ENCODE data around the gene RNFT2.

RNFT2 gene

GRCh38 chr12:116709768-116710167 is 28.3 kb upstream of the RNFT2 start:
- DNase-seq (ENCODE audit: extremely low read depth in 1 of 2, low read depth in 1 of 2) = no peak

GRCh38 chr12:116710370-116711150 is 27.6 kb upstream of the RNFT2 start:
- DNase-seq (ENCODE audit: extremely low read depth in 1 of 2, low read depth in 1 of 2) = no peak

DNA sequence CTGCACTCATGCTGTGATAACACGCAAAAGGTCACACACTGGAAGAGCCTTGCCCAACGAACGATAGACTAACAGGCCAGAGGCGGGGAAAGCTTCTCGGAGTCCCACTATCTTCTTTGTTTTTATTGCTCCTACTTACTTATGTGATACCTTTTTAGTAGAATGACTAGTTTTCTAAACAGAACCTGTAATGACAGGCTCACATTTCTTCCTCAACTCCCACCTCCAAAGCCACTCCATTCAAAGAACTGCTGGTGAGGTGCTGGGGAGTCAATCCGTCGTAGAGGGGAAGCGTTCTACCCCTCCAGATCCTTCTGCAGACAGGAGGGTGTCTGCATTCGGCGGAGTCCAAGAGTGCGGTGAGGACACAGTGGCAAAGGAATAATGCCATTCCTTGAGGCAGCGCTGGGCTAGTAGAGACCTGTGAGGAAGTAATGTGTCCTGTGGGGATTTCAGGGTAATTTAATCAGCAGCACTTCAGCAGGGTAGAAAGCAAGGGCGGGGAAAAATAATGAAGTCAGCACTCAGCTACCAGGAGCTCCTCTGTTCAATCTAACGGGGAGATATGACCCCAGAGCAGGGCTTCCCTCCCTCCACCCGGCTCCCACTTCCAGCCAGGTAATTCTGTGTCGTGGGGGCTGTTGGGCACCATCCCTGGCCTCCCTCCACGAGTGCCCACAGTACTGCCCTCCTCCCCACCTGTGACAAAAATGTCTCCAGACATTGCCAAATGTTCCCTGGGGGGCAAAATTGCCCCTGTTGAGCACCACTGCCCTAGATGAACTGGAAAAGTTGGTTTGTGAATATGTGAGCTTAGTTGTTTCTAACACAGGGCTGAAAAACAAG is 25.4 kb upstream of the RNFT2 start:
- DNase-seq (ENCODE audit: extremely low read depth in 1 of 2, low read depth in 1 of 2) = no peak

DNA sequence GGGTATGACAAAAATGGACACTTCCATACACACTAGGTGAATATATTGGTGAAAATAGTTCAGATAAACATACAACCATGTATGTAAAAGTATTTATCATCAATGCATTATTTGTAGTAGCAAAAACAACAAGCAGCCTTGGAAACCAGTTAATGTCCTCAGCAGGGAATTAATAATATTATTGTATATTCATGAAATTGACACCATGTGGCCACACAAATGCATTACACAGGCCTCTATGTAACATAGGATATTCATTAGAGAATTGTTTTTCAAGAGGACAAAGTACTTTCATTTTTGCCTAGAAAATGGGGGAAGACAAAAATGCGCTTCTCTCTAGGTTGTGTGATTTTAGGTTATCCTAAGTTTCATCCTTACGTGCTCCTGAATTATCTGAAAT is 24.6 kb upstream of the RNFT2 start:
- no peak for DNase-seq (ENCODE audit: extremely low read depth in 1 of 2, low read depth in 1 of 2)

- DNase-seq (ENCODE audit: extremely low read depth in 1 of 2, low read depth in 1 of 2) = no peak
These were observed 23.9 kb upstream of the RNFT2 start for GRCh38 chr12:116714175-116714574.

GRCh38 chr12:116717466-116718437 is 20.4 kb upstream of the RNFT2 start:
- no peak for DNase-seq (ENCODE audit: extremely low read depth in 1 of 2, low read depth in 1 of 2)

DNA sequence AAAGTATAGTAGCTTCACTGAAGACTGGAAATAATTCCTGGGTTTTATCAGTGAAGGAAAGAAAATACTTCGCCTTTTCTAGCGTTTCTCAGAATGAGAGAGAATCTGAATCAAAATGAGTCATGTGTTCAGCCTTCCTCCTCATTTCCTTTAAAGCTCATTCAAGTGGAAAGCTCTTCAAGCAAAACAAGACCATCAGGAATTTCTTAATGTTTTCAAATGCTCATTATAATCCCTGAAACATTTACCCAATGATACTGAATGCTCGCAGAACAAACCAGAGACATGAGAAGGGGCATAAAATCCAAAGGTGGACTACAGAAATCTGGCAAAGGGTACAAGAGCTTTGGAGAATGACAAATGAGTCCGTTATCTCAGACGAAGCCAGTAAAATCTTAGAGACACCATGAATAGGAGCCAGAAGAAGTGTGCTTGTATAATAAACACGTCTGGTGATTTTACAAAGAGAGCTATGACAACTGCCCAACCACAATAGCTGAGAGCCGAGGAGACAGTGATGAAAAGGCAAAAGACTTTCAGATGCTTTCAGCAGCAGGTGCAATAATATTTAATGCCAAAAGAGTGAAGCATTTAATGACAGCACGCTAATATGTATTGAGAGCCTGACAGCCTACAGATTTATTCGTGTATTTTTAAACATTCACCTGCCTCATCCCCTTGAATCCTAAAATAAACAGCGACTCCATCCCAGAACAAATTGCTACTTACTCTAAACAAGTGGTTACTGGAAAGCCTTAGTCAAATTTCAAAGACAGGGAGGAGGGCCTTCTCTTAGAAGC is 19.3 kb upstream of the RNFT2 start:
- DNase-seq (ENCODE audit: extremely low read depth in 1 of 2, low read depth in 1 of 2) = no peak

DNA sequence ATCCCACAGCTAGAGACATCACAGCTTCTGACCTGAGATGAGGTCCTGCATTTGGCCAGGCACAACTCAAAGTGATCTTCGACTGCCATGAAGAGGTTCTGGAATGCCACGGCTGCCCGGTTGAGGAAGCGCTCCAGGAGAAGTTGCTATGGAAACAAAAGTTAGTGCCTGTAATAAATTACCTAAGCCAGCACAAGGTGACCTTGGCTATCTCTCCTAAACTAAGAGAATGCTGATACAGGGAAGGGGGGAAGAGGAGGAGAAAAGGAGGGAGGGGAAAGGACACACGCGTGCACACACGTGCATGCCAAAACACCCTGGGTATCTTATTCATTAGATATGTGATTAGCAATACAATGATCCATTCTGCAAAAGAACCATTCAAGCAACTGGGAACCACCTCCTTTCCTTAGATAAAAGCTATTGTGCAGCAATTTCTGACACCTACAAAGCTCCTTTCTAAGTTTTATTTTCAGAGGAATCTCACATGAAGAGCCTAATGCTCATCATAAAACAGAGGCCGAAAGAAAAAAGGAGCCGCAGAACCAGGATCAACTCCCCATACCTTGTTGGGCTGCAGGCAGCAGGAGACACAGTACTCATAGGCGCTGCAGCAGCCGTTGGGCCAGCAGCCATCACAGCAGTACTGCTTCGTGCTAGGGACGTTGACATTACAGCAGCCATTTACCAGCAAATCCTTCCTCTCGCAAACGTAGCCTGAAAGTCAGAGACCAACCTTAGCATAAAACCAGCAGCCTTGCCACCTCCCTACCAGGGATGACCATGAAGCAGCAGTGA is 18.2 kb upstream of the RNFT2 start:
- DNase-seq (ENCODE audit: extremely low read depth in 1 of 2, low read depth in 1 of 2) = no peak

GRCh38 chr12:116722245-116722644 is 15.9 kb upstream of the RNFT2 start:
- no peak for DNase-seq (ENCODE audit: extremely low read depth in 1 of 2, low read depth in 1 of 2)

DNA sequence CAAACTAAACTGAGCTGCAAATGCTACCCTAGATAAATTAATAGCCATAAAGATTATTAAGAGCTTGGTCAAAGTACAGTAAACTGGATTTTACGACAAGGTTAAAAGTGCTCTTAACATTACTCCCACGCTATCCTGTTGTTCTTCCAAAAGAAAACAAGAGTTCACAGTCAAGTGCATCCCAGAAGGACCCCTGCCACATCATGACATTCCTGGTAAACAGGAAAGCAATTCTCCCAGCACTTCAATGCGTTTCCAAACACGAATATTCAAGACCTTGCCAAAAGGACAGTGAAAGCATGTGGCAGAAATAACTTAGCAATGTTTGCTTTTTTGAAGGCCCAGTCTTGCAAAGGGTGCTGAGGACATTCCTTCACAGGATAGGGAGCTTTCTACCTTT is 11.4 kb upstream of the RNFT2 start:
- DNase-seq (ENCODE audit: extremely low read depth in 1 of 2, low read depth in 1 of 2) = no peak

DNA sequence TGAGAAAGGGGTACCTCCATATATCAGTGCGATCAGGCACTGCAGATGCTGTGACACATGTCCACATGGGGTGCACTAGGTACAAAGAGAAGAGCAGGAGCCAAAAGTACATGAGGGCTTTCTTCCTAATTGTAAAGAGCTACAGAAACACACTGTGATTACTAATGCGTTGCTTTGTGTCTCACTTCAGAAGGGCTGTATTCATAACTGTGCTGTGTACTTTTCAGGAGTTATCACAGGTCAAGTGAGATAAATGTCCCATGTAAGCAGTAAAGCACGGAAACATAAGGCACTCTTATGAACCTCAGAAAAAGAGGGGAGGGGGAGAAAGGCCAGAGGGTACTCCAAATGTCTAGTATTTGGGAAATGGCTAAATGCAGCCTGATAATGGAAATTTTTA is 10.9 kb upstream of the RNFT2 start:
- DNase-seq (ENCODE audit: extremely low read depth in 1 of 2, low read depth in 1 of 2) = no peak

DNA sequence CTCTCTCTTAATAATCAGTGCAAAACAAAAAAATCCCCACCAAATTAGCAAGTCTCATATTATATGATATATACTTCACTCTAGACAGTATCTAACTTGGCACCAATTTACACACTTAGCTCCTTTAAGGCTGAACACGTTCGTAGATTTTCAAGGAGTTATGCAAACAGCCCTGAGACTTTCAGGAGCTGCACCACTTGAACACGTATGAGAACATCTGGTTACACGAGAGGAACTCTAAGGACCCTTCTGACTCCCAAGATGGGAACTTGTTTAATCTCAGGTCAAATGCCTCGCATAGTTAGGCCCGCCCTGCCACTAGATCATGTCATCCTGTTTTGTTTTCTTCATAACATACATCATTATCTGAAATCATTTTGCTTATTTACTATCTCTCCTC is 10.2 kb upstream of the RNFT2 start:
- no peak for DNase-seq (ENCODE audit: extremely low read depth in 1 of 2, low read depth in 1 of 2)

DNA sequence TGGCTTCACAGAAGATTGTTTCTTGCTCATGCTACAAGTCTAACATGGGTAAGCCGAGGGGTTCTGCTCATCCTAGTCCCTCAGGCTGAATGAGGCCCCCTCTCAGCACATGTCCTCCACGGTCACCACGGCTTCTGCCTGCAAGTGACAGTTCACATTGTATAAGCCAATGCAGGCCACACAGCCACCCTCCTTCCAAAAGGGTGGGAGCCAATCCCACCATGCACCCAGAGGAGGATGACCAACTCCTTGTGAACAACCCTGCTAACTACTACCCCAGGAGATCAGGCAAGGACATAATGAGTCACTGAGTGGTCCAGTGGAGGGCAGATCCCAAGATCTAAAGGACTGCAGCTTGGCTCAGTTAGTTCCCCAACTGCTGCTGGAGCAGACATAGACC is 6.3 kb upstream of the RNFT2 start:
- no peak for DNase-seq (ENCODE audit: extremely low read depth in 1 of 2, low read depth in 1 of 2)

DNA sequence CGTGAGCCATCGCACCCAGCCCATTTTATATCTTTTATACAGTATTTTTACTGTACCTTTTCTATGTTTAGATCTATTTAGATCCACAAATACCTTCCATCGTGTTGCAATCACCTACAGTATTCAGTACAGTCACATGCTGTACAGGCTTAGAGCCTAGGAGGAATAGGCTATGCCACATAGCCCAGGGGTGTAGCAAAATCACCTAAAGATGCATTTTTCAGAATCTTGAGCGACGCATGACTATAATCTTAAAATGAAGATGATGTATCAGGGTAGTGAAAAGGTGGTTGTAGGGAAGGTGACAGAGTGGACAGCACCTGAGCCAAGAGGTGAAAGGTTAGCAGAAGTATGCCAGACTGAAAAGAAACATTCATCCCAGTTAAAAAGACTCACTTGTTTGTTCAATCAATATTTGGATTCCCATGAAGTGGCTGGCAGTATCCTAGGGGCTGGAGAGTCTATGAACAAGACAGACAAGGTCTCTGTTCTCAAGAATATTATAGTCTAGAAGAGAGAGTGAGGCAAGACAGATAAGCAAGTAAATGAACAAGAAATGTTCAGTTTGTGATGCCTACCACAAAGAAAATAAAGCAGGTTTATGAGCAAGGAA is 3.9 kb upstream of the RNFT2 start:
- DNase-seq (ENCODE audit: extremely low read depth in 1 of 2, low read depth in 1 of 2) = no peak

DNA sequence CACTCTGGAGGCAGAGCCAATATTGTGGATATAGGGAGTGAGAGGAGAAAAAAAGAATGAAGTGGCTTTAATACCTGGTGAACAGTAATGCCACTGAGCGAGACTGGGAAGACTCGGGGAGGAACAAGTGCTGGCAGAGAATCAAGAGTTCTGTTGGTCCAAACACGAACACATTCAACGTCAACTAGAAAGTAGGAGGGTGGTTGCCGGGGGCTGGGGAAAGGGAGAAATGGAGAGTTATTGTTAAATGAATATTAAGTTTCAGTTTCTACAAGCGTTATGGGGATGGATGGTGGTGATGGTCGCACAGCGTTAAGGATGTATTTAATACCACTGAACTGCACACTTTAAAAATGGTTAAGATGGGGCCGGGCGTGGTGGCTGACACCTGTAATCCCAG is 3.0 kb upstream of the RNFT2 start:
- DNase-seq (ENCODE audit: extremely low read depth in 1 of 2, low read depth in 1 of 2) = no peak

DNA sequence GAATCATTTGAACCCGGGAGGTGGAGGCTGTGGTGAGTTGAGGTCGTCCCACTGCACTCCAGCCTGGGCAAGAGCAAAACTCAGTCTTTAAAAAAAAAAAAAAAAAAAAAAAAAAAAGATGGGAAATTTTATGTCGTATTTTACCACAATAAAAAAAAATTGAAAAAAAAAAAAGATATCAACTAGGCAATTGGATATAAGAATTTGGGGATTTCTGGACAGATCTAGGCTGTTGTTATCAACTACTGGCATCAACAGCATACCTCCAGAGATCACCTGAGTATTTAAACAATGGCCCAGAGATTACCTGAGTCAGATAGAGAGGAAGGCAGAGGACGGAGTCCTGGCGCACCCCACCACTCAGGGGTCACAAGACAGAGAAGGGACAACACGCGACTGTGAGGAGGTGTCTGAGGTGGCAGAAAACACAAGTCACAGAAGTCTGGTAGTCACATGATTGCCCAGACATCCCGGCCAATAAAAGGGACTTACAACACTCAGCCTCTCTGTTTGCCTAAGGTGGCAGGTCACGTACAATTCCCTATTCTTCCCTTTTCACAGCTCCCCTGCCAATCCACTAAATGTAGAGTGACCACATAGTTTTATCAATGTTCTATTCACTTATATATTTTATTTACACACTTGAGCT is 2.0 kb upstream of the RNFT2 start:
- DNase-seq (ENCODE audit: extremely low read depth in 1 of 2, low read depth in 1 of 2) = no peak

- DNase-seq (ENCODE audit: extremely low read depth in 1 of 2, low read depth in 1 of 2) = no peak
These were observed 947 bp upstream of the RNFT2 start for GRCh38 chr12:116736962-116737773.

- no peak for DNase-seq (ENCODE audit: extremely low read depth in 1 of 2, low read depth in 1 of 2)
These were observed 1.3 kb downstream of the RNFT2 start for GRCh38 chr12:116739381-116739887.

All from stimulated activated CD8-positive, alpha-beta memory T cell treated with anti-CD3 and anti-CD28 coated beads, Interleukin-7, amount 100 ng/mL, for 48 hours (primary cell).